GM19463 (cell line): Measurements from ENCODE around the gene OR10A3.
"Not testable (repeated sequence)": the region's sequence is repeated elsewhere in the genome, so short reads cannot be mapped to it uniquely, and the experiment has no call there.

Experiments
- ATAC-seq: cut with Tn5 transposase; IDR thresholded peaks from one replicate; pipeline ENCODE4 v1.9.1; 2021; ENCODE audit warnings: mild to moderate bottlenecking, moderate library complexity; ENCODE audit not compliant: unreplicated experiment

The OR10A3 gene

DNA sequence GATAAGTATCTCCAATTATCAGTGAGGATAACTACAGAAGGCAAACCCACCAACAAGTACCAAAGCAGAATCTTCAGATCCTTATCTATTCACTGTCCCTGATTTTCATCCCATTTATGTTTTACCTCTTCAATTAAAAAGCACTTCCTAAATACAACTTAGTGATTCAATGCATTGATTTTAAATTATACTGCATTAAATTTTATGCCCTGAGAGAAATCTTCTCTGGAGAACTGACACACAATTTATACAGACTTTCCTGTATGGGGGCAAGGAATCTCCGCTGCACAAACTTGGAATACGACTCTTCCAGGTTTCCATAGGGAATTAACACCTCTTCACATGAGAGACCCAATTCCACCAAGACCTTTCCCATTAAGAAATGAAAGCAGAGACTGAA is at the start of gene OR10A3:
TSS of gene OR10A3 (minus strand) at position 101 of the 400 bp plus-strand sequence. CDS start 2,188 bp downstream, outside the sequence.
- no peak for ATAC-seq

GRCh38 chr11:7987560-7987883 is 46.0 kb upstream of the OR10A3 start:
- not testable (repeated sequence) for ATAC-seq

- ATAC-seq: peak; percentile 84
These were observed 45.5 kb upstream of the OR10A3 start, which contains the start of gene EIF3F for GRCh38 chr11:7986768-7987559. Gene EIF3F, plus strand, starts transcription at chr11:7987337. Its CDS starts 16 bp downstream, at chr11:7987353.

GRCh38 chr11:7983832-7984590 is 42.5 kb upstream of the OR10A3 start:
- no peak for ATAC-seq

DNA sequence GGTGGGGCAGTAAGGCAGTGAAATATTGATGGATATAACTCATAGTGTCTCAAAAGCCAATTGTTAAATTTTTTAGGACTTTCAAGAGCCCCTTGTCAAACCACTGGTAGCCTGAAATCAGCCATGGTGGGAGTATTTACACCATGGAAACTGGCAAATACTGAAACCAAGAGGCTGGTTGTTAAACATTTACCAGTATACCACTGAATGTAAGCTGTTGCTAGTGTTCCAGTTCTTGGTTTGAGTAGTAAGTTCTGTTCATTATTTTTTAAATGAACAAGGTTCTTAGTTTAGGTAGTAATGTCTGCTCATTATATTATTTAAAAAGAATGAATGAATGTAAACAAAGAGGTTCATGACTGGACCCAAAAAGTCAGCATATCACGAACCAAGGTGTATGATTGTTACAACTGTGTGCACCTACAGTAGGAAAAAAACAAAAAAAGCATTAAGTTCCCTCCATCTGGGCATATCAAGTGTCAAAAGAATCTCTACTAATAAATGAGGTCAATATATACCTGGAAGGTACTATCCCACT is 41.1 kb upstream of the OR10A3 start:
- ATAC-seq: peak; percentile 51

GRCh38 chr11:7981619-7982157 is 40.2 kb upstream of the OR10A3 start:
- ATAC-seq: no peak

GRCh38 chr11:7977232-7977917 is 35.9 kb upstream of the OR10A3 start:
- no peak for ATAC-seq

GRCh38 chr11:7974668-7975067 is 33.2 kb upstream of the OR10A3 start:
- no peak for ATAC-seq

DNA sequence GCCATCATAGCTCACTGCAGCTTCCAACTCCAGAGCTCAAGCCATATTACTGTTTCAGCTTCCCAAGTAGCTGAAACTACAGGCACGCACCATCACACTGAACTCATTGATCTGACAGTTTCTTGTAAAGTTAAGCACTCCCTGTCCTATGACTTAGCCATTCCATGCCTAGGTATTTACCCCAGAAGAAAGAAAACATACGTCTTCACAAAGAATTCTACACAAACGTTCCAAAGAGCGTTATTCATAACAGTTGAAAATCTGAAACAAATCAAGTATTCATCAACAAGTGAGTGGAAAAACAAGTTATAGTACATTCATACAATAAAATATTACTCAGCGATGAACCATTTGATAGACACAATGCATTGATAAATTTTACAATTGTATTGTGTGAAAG is 31.5 kb upstream of the OR10A3 start:
- ATAC-seq: no peak

GRCh38 chr11:7971846-7972245 is 30.3 kb upstream of the OR10A3 start:
- ATAC-seq: no peak

DNA sequence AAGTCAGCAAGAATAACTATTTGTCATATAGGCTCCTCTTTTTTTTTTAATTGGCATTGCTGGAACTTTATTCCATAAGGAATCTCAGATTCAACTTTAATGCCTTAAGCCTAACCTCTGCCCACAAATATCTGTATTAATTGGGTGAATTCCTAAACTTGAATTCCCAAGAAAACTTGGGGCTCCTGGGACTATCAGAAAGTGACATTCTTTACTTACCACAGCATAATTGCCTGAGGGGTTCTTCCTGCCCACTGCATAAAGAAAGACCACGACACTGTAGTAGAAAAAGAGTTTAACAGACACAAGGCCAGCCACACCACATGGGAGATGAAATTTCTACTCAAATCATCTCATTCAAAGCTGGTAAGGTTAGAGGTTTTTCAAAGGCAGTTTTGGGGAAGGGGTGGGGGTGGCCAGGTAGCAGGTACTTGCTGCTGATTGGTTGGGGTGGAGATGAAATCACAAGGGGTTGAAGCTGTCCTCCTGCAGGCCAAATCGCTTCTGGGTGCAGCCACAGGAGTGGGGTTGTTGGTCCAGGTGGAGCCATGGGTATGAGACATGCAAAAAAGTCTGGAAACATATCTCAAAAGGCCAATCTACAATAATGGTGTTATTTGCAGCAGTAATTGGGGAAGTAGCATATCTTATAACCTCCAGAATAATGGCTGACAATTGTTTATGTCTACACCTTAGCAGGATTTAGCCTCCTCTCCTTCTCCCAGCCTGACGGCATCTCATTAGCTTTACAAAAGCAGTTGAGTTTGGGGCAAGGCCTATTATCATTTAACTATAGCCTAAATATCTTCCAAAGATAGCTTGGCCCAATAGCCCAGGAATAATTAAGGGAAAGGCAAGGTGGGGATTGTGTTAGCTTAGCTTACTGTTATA is 28.5 kb upstream of the OR10A3 start:
- no peak for ATAC-seq

GRCh38 chr11:7968686-7969085 is 27.2 kb upstream of the OR10A3 start:
- no peak for ATAC-seq

DNA sequence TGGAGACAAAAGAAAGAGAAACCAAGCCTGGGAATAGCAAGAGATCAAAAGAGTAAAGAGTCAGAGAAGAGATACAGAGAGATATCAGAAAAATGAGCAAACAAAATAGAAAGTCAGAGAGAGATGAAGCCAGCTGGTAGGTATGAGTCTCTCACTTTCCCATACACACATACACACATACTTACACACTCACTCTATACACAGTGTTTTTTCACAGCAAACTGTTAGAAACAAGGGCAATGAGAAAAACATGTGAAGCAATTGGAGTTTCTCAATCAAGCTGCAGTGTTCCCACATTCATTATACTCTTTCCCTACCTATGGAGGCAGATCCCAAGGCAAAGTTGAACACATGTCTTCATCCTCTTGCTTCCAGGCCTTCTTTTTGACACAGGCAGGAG is 26.3 kb upstream of the OR10A3 start:
- ATAC-seq: no peak

DNA sequence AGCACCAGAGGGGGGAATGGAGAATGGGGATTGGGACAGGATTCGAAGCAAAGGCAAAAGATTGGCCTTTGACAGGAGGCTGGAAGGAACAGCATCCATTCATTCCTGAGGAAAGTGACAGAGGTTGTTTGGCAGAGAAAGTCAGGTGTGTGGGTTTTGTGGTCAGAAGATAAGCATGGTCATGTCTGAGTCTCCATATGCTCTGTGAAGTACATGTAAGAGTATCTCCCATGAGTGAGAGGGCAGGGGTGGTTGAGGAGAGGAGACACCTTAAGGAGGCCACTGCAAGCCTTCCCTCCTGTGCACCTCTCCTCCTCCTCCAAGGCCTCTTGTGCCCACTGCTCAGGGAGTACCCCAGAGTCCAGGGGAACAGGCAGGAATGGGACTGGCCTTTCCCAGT is 25.6 kb upstream of the OR10A3 start:
- ATAC-seq: no peak

DNA sequence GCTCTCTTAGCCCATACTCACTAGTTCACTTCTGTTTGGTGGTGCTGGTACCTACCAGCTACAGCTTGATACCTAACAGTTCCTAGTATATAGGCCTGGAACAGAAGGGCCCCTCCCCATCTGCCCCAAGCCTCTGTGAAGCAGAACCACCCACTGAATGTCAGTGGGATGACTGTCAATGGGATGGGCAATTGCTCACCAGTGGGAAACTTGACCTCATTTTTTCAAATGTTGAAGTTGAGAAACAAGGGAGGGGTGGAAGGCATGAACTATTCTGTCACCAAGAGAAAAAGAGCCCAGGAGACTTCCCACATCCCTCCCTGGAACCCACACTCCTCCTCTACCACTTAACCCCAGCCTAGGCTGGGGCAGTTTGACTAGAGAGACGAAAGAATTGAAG is 23.9 kb upstream of the OR10A3 start, which contains the start of gene NLRP10:
TSS of gene NLRP10 (minus strand) at position 62 of the 400 bp plus-strand sequence. CDS start 1,952 bp downstream, outside the sequence.
- no peak for ATAC-seq

- ATAC-seq: no peak
These were observed 23.4 kb upstream of the OR10A3 start for GRCh38 chr11:7964873-7965272.

GRCh38 chr11:7964261-7964660 is 22.8 kb upstream of the OR10A3 start:
- no peak for ATAC-seq

DNA sequence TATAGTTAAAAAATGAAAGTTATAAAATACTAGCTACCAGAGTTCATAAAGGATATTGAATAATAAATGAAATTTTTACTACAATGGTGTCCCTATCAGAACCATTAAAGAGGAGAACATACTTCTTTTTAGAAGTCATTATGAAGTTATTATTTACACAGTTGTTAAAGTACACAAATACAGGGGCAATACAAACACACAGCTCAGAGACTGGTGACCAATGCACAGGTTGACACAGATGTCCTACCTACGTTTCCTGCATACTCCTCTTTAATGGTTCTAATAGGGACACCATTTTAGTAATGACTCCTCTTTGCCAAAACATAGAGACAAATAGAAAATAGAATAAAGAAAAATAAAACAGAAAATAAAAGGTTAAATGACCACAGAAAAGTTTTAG is 13.7 kb upstream of the OR10A3 start:
- ATAC-seq: no peak

DNA sequence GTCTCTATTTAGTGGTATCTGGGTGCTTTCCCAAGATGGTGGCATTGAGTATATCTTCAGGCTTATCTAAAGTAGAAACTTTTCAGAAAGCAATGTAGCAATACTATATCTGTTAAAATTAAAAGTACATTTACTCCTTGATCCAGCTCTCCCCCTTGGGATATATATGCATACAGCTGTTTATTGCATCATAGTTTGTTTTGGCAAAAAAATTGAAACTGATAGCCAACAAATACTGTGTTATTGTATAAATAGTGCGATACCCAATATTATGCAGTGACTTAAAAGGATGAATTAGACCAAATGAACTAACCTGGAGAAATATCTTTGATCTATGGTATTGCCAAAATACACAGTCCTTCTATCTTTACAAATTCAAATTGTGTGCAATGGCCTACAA is 8.4 kb upstream of the OR10A3 start:
- no peak for ATAC-seq

- no peak for ATAC-seq
These were observed 2.6 kb upstream of the OR10A3 start for GRCh38 chr11:7944123-7944522.
